IPS-18a (cell line): Measurements from ENCODE around the gene TMX2.
A peak's percentile ranks its signal among the peaks of the same experiment; 100 is the strongest.

Experiments
- H3K27ac ChIP-seq: one replicate; pipeline ENCODE4 v1.5.1; 2013; ENCODE audit warnings: low read length
- H3K27me3 ChIP-seq: one replicate; pipeline ENCODE4 v1.6.1; 2013; ENCODE audit warnings: mild to moderate bottlenecking, low read length; ENCODE audit not compliant: control insufficient read depth, insufficient read depth
- H3K36me3 ChIP-seq: one replicate; pipeline ENCODE4 v1.6.1; 2013; ENCODE audit warnings: low read depth, low read length; ENCODE audit not compliant: control insufficient read depth
- H3K4me1 ChIP-seq: one replicate; pipeline ENCODE4 v1.6.1; 2013; ENCODE audit warnings: low read depth, low read length; ENCODE audit not compliant: control insufficient read depth
- H3K4me3 ChIP-seq: one replicate; pipeline ENCODE4 v1.5.1; 2013; ENCODE audit warnings: low read length
- H3K9ac ChIP-seq: one replicate; pipeline ENCODE4 v1.6.1; 2013; ENCODE audit warnings: mild to moderate bottlenecking, low read length, moderate library complexity
- H3K9me3 ChIP-seq: one replicate; pipeline ENCODE4 v1.6.1; 2013; ENCODE audit warnings: low read depth, low read length; ENCODE audit not compliant: control insufficient read depth

Gene TMX2, protein sequence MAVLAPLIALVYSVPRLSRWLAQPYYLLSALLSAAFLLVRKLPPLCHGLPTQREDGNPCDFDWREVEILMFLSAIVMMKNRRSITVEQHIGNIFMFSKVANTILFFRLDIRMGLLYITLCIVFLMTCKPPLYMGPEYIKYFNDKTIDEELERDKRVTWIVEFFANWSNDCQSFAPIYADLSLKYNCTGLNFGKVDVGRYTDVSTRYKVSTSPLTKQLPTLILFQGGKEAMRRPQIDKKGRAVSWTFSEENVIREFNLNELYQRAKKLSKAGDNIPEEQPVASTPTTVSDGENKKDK

DNA sequence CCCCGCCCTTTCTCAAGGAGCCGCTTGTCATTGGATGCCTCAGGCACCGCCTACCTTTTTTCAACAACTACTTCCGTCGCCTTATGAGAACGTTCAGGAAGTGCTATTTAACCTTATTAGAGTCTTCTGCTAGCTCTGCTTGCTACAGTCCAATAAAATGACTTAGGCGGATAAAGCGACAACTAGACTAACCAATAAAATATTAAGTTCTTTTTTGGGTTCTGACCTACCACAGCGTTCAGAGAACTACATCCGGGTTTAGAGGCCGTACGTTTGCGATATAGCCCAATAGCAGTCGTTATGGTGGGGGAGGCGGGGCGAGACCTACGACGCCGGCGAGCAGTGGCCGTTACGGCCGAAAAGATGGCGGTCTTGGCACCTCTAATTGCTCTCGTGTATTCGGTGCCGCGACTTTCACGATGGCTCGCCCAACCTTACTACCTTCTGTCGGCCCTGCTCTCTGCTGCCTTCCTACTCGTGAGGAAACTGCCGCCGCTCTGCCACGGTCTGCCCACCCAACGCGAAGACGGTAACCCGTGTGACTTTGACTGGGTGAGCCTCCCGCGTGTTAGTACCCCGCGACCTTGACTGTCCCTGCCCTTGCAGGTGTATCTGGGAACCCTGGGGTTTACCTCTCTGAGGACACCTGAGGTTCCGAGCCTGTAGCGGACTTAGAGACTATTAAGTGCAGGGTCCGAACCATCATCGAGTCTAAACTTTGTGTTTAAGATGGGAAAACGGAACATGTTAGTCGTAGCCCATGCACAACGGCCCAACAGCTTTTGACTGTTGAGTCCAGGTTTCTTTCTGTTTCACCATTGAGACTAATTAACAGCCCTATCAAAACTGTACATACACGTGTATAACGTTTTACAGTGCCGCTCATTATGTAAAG lies at the start of gene TMX2:
Gene TMX2, plus strand, starts transcription at position 338 of the 895 bp plus-strand sequence. Its CDS starts 26 bp downstream, at position 364.
- Histone ChIP-seq H3K27me3 (no peaks in the 10 kb centered on the region), H3K27ac (peak within 1 kb of the TSS; percentile 92), H3K36me3 (peaks cover 4% of the 10 kb centered on the region), H3K4me1 (peaks cover 10% of the 10 kb centered on the region), H3K9ac (peak within 1 kb of the TSS; percentile 95), H3K4me3 (peak within 1 kb of the TSS; percentile 99), H3K9me3 (no peaks in the 10 kb centered on the region)

DNA sequence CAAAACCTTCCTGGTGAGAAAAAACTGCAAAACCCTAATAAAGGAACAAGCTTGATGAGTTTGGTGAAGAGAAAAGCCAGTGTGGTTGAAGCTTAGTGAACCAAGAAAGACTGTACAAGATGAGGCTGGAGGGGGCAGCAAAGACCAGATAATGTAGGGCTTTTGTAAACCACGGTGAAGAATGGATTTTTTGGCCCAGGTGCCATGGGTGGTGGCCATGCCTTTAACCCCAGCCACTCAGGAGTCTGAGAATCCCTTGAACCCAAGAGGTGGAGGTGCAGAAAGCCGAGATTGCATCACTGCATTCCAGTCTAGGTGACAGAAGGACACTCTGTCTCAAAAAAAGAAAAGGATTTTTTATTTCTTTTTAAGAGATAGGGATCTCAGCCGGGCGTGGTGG lies 49.5 kb upstream of the TMX2 start:
- Histone ChIP-seq H3K27ac (no peak overlapping the region), H3K27me3 (no peaks in the 10 kb centered on the region), H3K9ac (no peak overlapping the region), H3K4me1 (no peaks in the 10 kb centered on the region), H3K36me3 (peaks cover 21% of the 10 kb centered on the region), H3K9me3 (no peaks in the 10 kb centered on the region), H3K4me3 (no peak overlapping the region)

DNA sequence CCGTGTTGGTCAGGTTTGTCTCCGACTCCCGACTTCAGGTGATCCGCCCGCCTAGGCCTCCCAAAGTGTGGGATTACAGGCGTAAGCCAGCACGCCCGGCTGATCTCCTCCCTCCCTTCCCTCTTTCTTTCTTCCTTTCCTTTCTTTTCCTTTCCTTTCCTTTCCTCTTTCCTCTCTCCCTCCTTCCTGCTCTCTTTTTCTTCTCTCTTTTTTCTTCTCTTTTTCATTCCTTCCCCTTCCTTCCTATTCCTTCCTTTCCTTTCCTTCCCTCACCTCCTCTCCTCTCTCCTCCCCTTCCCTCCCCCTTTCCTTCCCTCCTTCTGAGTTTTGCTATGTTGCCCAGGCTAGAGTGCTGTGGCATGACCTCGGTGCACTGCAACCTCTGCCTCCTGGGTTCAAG lies 48.4 kb upstream of the TMX2 start:
- no peaks in the 10 kb centered on the region for H3K4me1 ChIP-seq
- H3K4me3 ChIP-seq = no peak overlapping the region
- H3K9me3 ChIP-seq = no peaks in the 10 kb centered on the region
- H3K27me3 ChIP-seq = no peaks in the 10 kb centered on the region
- H3K36me3 ChIP-seq = peaks cover 21% of the 10 kb centered on the region
- H3K27ac ChIP-seq = no peak overlapping the region
- H3K9ac ChIP-seq = no peak overlapping the region

DNA sequence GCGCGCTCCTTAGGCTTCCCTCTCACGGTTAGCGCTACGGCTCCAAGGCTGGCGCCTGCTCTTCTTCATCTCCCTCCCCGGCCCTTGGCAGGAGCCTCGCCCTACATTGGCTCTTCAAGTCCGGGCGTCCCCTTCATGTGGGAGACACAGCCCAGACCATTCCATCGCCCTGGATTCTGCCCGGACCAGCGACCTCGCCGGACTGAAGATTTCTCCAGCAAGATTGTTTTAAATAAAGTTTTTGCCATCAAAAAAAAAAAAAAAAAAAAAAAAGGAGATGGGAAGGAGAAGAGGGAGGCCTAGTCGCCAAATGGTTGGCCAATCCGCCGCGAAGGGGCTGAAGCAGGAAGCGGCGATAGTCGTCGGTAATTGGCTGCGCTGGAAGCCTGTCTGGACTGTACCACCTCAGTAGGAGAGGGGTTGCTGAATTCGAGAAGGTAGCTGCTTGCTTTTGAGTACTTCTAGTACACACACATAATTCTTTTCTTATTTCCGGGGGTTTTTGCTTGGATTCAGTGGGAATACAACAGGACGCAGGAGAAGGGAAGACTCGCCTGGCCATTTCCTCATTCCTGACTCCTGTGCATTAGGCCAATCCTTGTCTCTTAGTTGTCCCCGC lies 45.2 kb upstream of the TMX2 start:
- H3K4me3 ChIP-seq = peak overlapping the region; percentile 73
- H3K4me1 ChIP-seq = no peaks in the 10 kb centered on the region
- no peaks in the 10 kb centered on the region for H3K27me3 ChIP-seq
- H3K27ac ChIP-seq = peak overlapping the region; percentile 97
- no peaks in the 10 kb centered on the region for H3K9me3 ChIP-seq
- peak overlapping the region; percentile 85 for H3K9ac ChIP-seq
- H3K36me3 ChIP-seq = peaks cover 6% of the 10 kb centered on the region

DNA sequence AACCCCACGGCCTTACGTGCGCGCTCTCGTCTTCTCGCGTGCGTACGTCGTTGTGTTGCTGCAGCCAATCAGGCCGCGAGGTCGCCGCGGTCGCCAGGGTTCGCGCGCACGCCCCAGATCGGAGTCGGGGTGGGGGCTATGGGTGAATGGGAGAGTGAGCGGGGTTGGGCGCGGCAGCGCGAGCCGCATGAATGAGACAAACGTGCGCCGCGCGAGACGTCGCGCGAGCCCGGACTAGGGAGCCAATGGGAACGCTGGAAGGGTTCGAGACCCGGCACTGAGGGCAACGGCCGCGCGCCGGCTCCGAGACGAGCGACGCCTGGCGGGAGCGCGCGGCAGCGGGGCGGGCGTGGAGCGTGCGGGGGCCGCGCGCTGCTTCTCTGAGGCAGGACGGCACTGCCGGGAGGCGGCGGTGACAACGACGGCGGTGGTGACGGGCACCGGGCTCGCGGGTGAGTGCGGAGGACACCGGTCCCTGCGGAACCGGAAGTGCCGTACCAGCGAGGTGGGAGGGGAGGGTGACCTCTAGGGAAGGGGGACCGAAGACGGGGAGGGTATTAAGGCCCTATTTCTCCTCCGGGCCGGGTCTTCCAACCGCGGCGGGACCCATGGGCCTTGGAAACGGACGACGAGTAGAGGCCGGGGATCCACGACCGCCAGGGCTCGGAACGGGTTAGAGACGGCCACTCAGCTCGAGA lies 44.5 kb upstream of the TMX2 start, which contains the start of gene ZDHHC5:
Gene ZDHHC5, plus strand, starts transcription at position 379 of the 698 bp plus-strand sequence. CDS start 4,977 bp downstream, outside the sequence.
- Histone ChIP-seq H3K4me3 (peak within 1 kb of the TSS; percentile 73), H3K4me1 (no peaks in the 10 kb centered on the region), H3K27me3 (no peaks in the 10 kb centered on the region), H3K9me3 (no peaks in the 10 kb centered on the region), H3K9ac (peak within 1 kb of the TSS; percentile 85), H3K36me3 (peaks cover 13% of the 10 kb centered on the region), H3K27ac (peak within 1 kb of the TSS; percentile 97)

DNA sequence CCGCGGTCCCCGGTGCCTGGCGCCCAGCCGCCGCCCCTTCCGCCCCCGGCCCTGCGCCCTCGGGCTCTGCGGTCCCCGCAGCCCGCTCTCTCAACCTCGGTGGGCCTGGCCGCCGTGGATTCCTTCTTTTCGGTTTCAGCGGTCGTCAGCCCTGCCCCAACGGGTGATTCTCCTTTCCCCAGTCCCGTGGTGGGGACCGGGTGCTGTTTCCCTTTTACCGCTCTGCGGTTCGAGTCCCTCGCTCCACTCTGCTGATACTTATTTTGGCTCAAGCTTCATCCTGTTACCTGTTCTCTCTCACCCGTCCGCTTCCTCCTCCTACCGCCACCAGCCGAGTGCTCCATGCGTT lies 44.0 kb upstream of the TMX2 start:
- no peaks in the 10 kb centered on the region for H3K27me3 ChIP-seq
- H3K9me3 ChIP-seq = no peaks in the 10 kb centered on the region
- H3K4me3 ChIP-seq = peak overlapping the region; percentile 73
- H3K27ac ChIP-seq = no peak overlapping the region
- peak overlapping the region; percentile 85 for H3K9ac ChIP-seq
- H3K36me3 ChIP-seq = peaks cover 18% of the 10 kb centered on the region
- no peaks in the 10 kb centered on the region for H3K4me1 ChIP-seq

DNA sequence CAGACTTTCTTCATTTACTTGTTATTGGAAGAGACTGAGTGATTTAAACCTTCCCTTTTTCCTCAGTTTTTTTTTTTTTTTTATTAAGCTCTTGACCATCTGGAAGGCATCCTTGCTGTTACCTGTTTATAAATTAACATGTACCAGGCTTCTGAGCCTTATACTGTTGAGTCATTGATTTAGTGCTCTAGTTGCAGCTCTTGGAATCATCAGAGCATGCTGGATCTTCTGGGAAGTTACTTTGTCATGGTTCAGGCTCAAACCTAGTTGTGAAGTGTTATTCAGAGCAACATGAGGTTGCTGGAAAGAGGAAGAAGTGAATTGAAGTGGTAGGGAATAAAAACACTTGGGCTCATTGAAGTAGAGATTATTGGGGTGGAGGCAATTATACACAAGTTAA lies 38.1 kb upstream of the TMX2 start:
- H3K36me3 ChIP-seq = peaks cover 34% of the 10 kb centered on the region
- no peaks in the 10 kb centered on the region for H3K27me3 ChIP-seq
- H3K4me3 ChIP-seq = no peak overlapping the region
- no peak overlapping the region for H3K27ac ChIP-seq
- no peaks in the 10 kb centered on the region for H3K9me3 ChIP-seq
- H3K9ac ChIP-seq = no peak overlapping the region
- H3K4me1 ChIP-seq = no peaks in the 10 kb centered on the region

DNA sequence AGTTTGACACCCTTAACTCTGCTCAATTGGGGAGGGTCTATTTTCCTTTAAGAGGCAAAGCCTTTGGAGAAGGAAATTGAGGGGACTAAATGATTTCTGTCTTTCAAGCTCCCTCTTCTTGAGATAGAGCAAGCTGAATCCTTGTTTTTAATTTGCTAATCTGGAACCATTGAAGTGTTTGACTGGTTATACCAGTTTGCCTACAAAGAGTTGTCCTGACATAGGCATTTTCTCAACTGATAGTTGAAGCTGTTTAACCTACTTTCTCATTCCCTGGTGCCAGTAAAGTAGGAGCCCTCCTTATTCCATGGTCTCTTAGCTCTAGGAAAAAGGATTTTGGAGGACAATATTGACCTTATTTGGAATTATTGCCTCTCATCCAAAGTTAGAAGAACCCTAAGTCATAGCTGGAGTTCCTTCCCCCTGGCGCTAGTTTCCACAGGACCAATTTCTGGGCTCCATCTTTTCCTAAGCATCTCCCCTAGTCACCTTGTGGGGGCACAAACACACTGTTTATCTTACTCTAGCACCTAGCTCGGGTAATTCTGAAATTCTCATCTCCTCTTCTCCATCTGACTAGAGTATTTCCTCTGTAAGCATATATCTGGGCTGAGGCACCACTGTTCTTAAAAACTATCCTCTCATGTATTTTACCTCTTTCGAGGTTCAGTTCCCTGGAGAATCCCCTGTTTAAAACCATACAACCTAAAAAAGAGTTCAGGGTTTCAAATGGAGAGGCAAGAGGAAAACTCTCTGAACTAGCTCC lies 37.0 kb upstream of the TMX2 start:
- Histone ChIP-seq H3K9me3 (no peaks in the 10 kb centered on the region), H3K27ac (no peak overlapping the region), H3K4me3 (no peak overlapping the region), H3K27me3 (no peaks in the 10 kb centered on the region), H3K4me1 (no peaks in the 10 kb centered on the region), H3K9ac (no peak overlapping the region), H3K36me3 (peaks cover 34% of the 10 kb centered on the region)

DNA sequence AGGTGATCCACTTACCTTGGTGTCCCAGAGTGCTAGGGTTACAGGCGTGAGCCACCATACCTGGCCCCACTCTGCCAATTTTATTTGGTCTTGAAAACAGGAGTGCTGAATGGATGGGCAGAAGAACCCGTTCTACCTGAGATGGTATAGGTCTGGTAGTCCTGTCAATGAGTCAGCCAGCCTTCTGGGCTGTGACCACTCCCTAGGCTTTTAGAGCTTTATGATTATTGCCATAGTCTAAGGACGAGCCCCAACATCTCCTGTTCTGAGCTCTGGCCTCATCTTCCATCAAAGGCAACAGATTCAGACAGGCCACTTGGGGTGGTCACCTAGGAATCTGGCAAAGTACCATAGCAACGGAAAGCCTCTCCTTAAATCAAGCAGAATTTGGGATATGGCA lies 33.0 kb upstream of the TMX2 start:
- H3K9ac ChIP-seq = no peak overlapping the region
- H3K9me3 ChIP-seq = no peaks in the 10 kb centered on the region
- H3K4me1 ChIP-seq = no peaks in the 10 kb centered on the region
- peaks cover 38% of the 10 kb centered on the region for H3K36me3 ChIP-seq
- H3K27me3 ChIP-seq = no peaks in the 10 kb centered on the region
- H3K27ac ChIP-seq = no peak overlapping the region
- H3K4me3 ChIP-seq = no peak overlapping the region

DNA sequence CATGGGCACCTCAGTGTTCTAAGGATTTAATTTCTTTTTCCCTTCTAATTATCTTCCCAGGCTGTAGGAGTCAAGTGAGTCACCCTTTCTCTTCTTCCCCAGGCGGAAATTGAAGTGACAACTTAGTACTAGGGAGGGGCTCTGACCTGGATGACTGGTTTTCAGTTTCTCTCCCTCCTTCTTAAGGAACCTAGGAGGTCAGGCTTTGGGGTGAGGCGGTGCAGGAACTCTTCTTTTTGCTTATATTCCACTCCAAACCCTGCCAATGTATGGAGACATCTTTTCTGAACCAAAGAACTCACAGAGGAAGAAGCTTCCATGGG lies 31.9 kb upstream of the TMX2 start:
- Histone ChIP-seq H3K36me3 (peaks cover 35% of the 10 kb centered on the region), H3K27ac (no peak overlapping the region)

More for the DNA sequence above, 31.9 kb upstream of the TMX2 start:
- Histone ChIP-seq H3K27me3 (no peaks in the 10 kb centered on the region), H3K4me1 (no peaks in the 10 kb centered on the region), H3K9me3 (no peaks in the 10 kb centered on the region), H3K9ac (no peak overlapping the region), H3K4me3 (no peak overlapping the region)
